Activated naive CD8-positive, alpha-beta T cell treated with anti-CD3 and anti-CD28 coated beads for 36 hours (primary cell): ENCODE results near the gene TBCCD1. TPM values are rescaled to one million over a fixed set of nuclear protein-coding genes. Genes with fewer than 3 reads are reported as not detected.
"Not testable (repeated sequence)": the region's sequence is repeated elsewhere in the genome, so short reads cannot be mapped to it uniquely, and the experiment has no call there.

ENCODE experiments used
- DNase-seq: peaks from one replicate; pipeline ENCODE4 v3.0.0; 2021
- H3K27ac Mint-ChIP-seq: one replicate; pipeline ENCODE4 v1.8.0; 2022; ENCODE audit warnings: mild to moderate bottlenecking, moderate library complexity, mixed read lengths
- H3K27me3 Mint-ChIP-seq: one replicate; pipeline ENCODE4 v1.8.0; 2022; ENCODE audit warnings: mild to moderate bottlenecking, mixed read lengths
- H3K36me3 Mint-ChIP-seq: one replicate; pipeline ENCODE4 v1.8.0; 2021; ENCODE audit warnings: mild to moderate bottlenecking, mixed read lengths
- H3K4me1 Mint-ChIP-seq: one replicate; pipeline ENCODE4 v1.8.0; 2021; ENCODE audit warnings: mixed read lengths
- H3K4me3 Mint-ChIP-seq: one replicate; pipeline ENCODE4 v1.8.0; 2022; ENCODE audit warnings: mild to moderate bottlenecking, moderate library complexity, mixed read lengths
- H3K9me3 Mint-ChIP-seq: one replicate; pipeline ENCODE4 v1.8.0; 2022; ENCODE audit warnings: mixed read lengths
- total RNA-seq, 2 experiments: library from RNA; stranded (reverse); gene quantifications; one replicate each; pipeline ENCODE4 v1.2.3, GENCODE V29; 2021

TBCCD1 gene
- total RNA-seq, 2 experiments from 2014 or later, result 12.7 to 15.4 TPM

DNA sequence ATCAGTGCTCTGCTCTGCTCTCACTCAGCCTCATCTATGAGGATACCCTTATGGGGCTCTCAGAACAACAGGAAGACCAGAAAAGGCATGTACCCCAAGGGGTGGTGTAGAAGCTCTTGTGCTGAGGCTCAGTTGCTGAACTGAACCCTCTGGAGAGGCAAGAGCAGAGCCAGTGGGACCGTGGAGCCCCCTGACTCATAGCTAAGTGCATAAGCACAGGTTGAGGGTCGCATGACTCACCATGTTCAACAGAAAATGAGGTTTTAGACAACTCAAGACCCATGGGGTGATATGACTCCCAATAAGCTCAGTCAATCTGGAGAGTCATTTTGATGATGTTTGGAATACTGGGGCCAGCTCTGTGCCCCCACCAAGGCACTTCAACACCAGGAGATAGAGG lies 60.3 kb downstream of the TBCCD1 start:
- H3K4me3 Mint-ChIP-seq, result no peak overlapping the region
- no peaks in the 10 kb centered on the region for H3K27me3 Mint-ChIP-seq
- DNase-seq, result no peak
- peaks cover 22% of the 10 kb centered on the region for H3K4me1 Mint-ChIP-seq
- H3K27ac Mint-ChIP-seq, result no peak overlapping the region
- H3K36me3 Mint-ChIP-seq, result no peaks in the 10 kb centered on the region
- no peaks in the 10 kb centered on the region for H3K9me3 Mint-ChIP-seq

GRCh38 chr3:186506191-186506739 lies 60.9 kb downstream of the TBCCD1 start:
- no peak overlapping the region for H3K4me3 Mint-ChIP-seq
- H3K27me3 Mint-ChIP-seq, result no peaks in the 10 kb centered on the region
- H3K36me3 Mint-ChIP-seq, result no peaks in the 10 kb centered on the region
- H3K4me1 Mint-ChIP-seq, result peaks cover 18% of the 10 kb centered on the region
- H3K27ac Mint-ChIP-seq, result no peak overlapping the region
- H3K9me3 Mint-ChIP-seq, result no peaks in the 10 kb centered on the region
- no peak for DNase-seq

DNA sequence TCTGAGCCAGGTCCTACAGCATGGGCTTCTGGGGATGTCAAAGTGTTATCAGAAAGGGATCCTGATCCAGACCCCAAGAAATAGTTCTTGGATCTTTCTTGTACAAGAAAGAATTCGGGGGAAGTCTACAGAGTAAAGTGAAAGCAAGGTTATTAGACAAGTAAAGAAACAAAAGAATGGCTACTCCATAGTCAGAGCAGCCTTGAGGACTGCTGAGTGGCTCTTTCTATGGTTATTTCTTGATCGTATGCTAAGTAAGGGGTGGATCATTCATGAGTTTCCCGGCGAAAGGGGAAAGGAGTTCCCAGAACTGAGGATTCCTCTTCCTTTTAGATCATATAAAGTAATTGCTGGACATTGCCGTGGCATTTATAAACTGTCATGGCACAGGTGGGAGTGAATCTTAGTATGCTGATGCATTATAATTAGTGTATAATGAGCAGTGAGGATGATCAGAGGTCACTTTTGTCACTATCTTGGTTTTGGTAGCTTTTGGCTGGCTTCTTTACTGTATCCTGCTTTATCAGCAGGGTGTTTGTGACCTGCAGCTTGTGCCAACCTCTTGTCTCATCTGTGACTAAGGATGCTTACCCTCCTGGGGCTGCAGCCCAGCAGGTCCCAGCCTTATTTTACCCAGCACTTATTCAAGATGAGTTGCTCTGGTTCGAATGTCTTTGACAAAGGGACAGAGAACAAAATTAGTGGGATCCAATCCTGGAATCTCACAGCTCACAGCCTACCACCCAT lies 64.0 kb downstream of the TBCCD1 start:
- H3K4me3 Mint-ChIP-seq, result peak overlapping the region; percentile 2
- no peak overlapping the region for H3K27ac Mint-ChIP-seq
- DNase-seq, result no peak
- H3K27me3 Mint-ChIP-seq, result no peaks in the 10 kb centered on the region
- peaks cover 7% of the 10 kb centered on the region for H3K9me3 Mint-ChIP-seq
- peaks cover 12% of the 10 kb centered on the region for H3K4me1 Mint-ChIP-seq
- peaks cover 6% of the 10 kb centered on the region for H3K36me3 Mint-ChIP-seq

DNA sequence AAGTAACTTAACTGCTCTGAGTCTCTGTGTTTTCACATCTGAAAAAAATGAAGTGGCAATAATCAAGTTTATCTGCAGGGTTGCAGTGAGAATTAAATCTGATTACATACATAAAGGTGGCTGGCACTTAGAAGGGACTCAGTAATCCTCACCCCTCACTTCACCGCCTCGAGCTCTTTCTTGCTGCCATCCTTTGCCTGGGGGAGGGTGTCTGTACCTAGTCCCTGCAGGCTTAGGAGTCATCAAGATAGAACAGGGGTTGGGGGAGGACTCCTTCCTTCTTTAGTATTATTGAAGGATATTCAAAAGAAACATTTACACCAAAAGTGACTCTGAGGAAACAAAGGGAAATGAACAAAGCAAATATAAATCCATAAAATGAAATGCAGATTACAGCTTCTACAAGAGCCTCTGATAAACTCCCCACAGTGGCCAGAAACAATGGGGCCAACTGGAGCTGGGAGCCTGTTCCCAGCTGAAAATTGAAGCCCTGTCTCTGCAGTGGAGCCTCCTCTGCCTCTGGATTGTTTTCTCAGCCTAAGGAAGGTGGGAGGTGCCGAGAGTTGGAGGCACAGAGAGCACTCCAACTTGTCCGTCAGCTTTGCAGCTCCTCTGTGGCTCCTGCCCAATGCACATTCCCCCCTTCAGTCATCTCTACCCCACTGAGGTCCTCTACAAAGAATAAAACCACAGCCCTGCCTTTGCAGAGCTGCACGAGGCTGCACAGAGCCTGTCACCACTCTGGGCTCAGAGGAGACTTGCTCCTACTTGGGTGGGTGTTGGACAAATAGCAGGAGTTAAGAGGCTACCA lies 64.8 kb downstream of the TBCCD1 start:
- peaks cover 7% of the 10 kb centered on the region for H3K9me3 Mint-ChIP-seq
- H3K27ac Mint-ChIP-seq, result no peak overlapping the region
- H3K36me3 Mint-ChIP-seq, result peaks cover 6% of the 10 kb centered on the region
- peaks cover 12% of the 10 kb centered on the region for H3K4me1 Mint-ChIP-seq
- no peaks in the 10 kb centered on the region for H3K27me3 Mint-ChIP-seq
- DNase-seq, result no peak
- H3K4me3 Mint-ChIP-seq, result no peak overlapping the region

- not testable (repeated sequence) for H3K36me3 Mint-ChIP-seq, H3K27me3 Mint-ChIP-seq, DNase-seq, H3K9me3 Mint-ChIP-seq, H3K27ac Mint-ChIP-seq, H3K4me3 Mint-ChIP-seq
- H3K4me1 Mint-ChIP-seq, result peaks cover 12% of the 10 kb centered on the region
Observed at GRCh38 chr3:186499949-186500348, 67.2 kb downstream of the TBCCD1 start.

DNA sequence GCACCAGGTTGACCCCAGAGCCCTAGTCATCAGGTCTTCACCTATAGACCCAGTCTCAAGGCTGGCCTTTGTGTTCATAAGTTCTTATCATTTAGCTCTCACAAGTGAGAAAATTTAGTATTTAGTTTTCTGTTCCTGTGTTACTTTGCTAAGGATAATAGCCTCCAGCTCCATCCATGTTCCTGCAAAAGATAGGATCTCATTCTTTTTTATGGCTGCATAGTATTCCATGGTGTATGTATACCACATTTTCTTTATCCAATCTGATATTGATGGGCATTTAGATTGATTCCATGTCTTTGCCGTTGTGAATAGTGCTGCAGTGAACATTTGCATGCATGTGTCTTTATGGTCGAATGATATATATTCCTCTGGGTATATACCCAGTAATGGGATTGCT lies 69.1 kb downstream of the TBCCD1 start:
- DNase-seq, result not testable (repeated sequence)

DNA sequence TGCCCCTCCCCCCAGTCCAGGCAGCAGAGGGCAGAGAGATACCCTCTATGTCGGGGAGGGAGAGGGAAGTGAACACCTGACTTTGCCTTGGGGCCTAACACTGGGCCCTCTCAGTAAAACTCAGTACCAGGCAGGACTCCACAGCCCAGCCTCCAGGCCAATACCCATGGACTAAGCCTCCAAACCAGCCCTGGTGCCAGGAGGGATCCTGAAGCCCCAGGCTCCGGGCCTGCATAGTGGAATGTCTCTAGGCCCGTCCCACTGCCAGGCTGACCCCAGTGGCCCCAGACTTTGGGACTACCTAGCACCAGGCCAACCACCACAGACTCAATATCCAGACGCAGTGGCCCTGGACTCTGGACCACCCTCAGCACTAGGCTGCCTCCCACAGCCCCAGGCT lies 69.5 kb downstream of the TBCCD1 start:
- Mint-ChIP-seq H3K36me3 (peaks cover 6% of the 10 kb centered on the region), H3K9me3 (peaks cover 7% of the 10 kb centered on the region)

More for the DNA sequence above, 69.1 kb downstream of the TBCCD1 start:
- H3K4me3 Mint-ChIP-seq, H3K9me3 Mint-ChIP-seq, H3K36me3 Mint-ChIP-seq, H3K27me3 Mint-ChIP-seq, H3K27ac Mint-ChIP-seq, H3K4me1 Mint-ChIP-seq: not testable (repeated sequence)

DNA sequence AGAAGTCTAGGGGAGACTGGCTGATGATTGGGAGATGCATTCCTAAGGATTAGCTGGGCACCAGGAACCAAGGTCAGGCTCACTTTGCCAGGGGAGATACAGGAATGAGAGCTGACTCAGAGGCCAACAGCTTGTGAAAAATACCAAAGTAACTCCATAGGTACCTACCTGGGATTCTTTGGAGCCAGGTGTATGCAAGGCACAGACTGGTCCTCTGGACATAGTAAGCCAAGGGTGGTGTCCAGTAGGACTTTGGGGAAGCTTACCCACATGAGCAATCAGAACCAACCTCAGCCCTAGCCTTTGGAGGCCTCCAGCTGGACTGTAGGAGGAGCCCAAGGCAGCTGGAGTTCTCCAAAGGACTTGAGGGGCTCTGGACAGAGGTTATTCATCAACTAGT lies 70.5 kb downstream of the TBCCD1 start:
- H3K4me1 Mint-ChIP-seq, result no peaks in the 10 kb centered on the region
- no peak for DNase-seq
- H3K9me3 Mint-ChIP-seq, result peaks cover 7% of the 10 kb centered on the region
- H3K4me3 Mint-ChIP-seq, result no peak overlapping the region
- H3K27ac Mint-ChIP-seq, result no peak overlapping the region
- H3K36me3 Mint-ChIP-seq, result peaks cover 6% of the 10 kb centered on the region
- no peaks in the 10 kb centered on the region for H3K27me3 Mint-ChIP-seq

More for the DNA sequence above, 69.5 kb downstream of the TBCCD1 start:
- no peak overlapping the region for H3K4me3 Mint-ChIP-seq
- peaks cover 2% of the 10 kb centered on the region for H3K4me1 Mint-ChIP-seq
- no peak overlapping the region for H3K27ac Mint-ChIP-seq
- H3K27me3 Mint-ChIP-seq, result no peaks in the 10 kb centered on the region
- DNase-seq, result no peak

Other genes starting within 250 kb of the TBCCD1 start
- gene DGKG, start 205.1 kb downstream of the TBCCD1 start, total RNA-seq, result under 1 TPM; 0.14 to 0.58 TPM
- gene CRYGS, start 23.0 kb downstream of the TBCCD1 start, total RNA-seq, result 1 to 10 TPM; 1.7 TPM
- gene DNAJB11, start 3.4 kb upstream of the TBCCD1 start, total RNA-seq, result 10 to 100 TPM; 51.7 to 53.9 TPM
- gene AHSG, start 45.7 kb upstream of the TBCCD1 start, total RNA-seq, result not detected
- gene FETUB, start 73.1 kb upstream of the TBCCD1 start, total RNA-seq, result not detected
- gene HRG, start 98.7 kb upstream of the TBCCD1 start, total RNA-seq, result not detected
- not detected for gene KNG1, start 150.0 kb upstream of the TBCCD1 start, total RNA-seq
- 100 to 1,000 TPM; 446 to 480 TPM for gene EIF4A2, start 216.2 kb upstream of the TBCCD1 start, total RNA-seq
- gene RFC4, start 239.1 kb upstream of the TBCCD1 start, total RNA-seq, result 100 to 1,000 TPM; 121 to 136 TPM